Tibial nerve (tissue), 3 donors: ENCODE data around the gene GALNT18.

Experiments
- CTCF ChIP-seq, 5 experiments: fragments of 200-600 bp in 3 of 5; fragments of 450-650 bp in 2 of 5; sonication (generic) in 3 of 5; IDR thresholded peaks; one replicate each; pipeline ENCODE4 v1.5.1; 2016 to 2019; ENCODE audit warnings: antibody characterized with exemption in 5 of 5, mild to moderate bottlenecking in 3 of 5, moderate library complexity in 2 of 5
- POLR2A ChIP-seq, 2 donors: fragments of 450-650 bp; IDR thresholded peaks; one replicate each; pipeline ENCODE4 v1.6.1; 2017; ENCODE audit warnings: antibody characterized with exemption in 2 of 2, mild to moderate bottlenecking in 2 of 2, moderate library complexity in 2 of 2

DNA sequence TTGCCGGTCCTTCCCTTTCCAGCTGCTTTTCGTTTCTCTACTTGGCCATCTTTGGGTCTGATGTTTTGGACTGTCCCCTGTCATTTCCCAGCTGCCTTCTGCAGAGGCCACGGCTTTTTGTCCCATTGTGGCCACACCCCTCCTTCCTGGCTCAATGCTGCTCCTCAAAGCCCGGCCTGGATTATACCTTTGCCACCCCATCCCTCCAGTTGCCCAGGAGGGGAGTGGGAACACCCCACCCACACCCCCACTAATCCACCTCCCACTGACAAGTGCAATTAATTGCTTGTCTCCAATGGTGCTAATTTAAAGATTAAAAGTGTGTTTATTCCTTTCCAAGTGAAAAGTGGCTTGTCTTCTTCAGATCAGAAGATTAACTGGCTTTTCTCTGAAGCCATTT, 234.6 kb downstream of the GALNT18 start:
- TF ChIP-seq CTCF (IDR thresholded peaks at IDR 0.05): no peak
- no peak for TF ChIP-seq POLR2A (IDR thresholded peaks at IDR 0.05)
